Fibroblast of pulmonary artery (primary cell): ENCODE results near the gene DENND1B.

ENCODE experiments used
- DNase-seq: peaks from one replicate; pipeline ENCODE4 v3.0.0-alpha.2; 2010; ENCODE audit warnings: low read depth
- H3K4me3 ChIP-seq: replicated peaks from 2 replicates; pipeline ENCODE4 v1.5.1; 2011; ENCODE audit warnings: low read depth, mild to moderate bottlenecking, control low read depth, low read length, moderate library complexity
- CTCF ChIP-seq: IDR thresholded peaks from 2 replicates; pipeline ENCODE4 v1.5.1; 2011; ENCODE audit warnings: mild to moderate bottlenecking, control low read depth, low read length, inconsistent platforms; ENCODE audit errors: missing control alignments

Gene DENND1B

GRCh38 chr1:197688233-197688632 is 87.0 kb downstream of the DENND1B start:
- no peak for DNase-seq
- TF ChIP-seq CTCF = no peak
- H3K4me3 ChIP-seq = no peak overlapping the region

- no peak for DNase-seq
Observed at GRCh38 chr1:197686702-197687355, 88.5 kb downstream of the DENND1B start.

GRCh38 chr1:197686231-197686630 is 89.0 kb downstream of the DENND1B start:
- TF ChIP-seq CTCF = no peak
- no peak overlapping the region for H3K4me3 ChIP-seq
- DNase-seq = no peak

More at GRCh38 chr1:197686702-197687355, 88.5 kb downstream of the DENND1B start:
- no peak overlapping the region for H3K4me3 ChIP-seq
- no peak for TF ChIP-seq CTCF

DNA sequence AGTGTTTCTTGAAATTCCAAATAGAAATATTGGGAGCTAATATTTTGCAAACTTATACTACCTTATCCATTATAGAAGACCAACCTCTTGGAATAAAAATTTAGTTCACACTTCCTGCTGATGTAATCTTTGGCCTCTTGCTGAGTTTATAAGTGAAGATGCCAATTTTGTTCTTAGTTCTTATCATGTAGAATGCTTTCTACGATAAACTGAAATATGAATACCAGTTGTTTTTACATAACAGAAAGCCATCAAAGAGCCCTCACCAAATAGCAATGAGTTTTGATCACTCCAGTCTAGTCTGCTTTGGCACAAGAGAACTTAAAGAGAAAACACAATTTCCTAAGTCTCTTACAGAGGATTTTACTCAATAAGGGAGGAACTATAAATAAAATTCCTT is 89.5 kb downstream of the DENND1B start:
- DNase-seq = peak; percentile 21
- no peak overlapping the region for H3K4me3 ChIP-seq
- no peak for TF ChIP-seq CTCF

- no peak for DNase-seq
- no peak overlapping the region for H3K4me3 ChIP-seq
- TF ChIP-seq CTCF = no peak
Observed at GRCh38 chr1:197683895-197684553, 91.3 kb downstream of the DENND1B start.

DNA sequence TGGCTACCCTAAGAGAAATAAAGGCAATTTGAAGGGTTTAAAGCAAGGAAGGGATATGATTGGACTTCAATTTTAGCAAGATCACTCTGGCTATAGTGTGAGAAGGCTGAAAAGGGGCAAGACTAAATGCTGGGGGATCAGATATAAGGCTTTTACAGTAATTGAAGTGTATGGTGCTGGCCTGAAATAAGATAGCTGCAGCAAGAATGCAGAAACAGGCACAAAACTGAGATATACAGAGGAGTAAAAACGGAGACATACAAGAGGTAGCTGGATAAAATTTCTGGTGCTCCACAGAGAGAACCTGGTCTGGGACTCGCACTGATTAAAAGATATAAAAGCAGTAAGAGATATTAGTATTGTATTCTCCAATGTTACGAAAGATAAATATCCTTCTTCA is 92.0 kb downstream of the DENND1B start:
- no peak for DNase-seq
- H3K4me3 ChIP-seq = no peak overlapping the region
- no peak for TF ChIP-seq CTCF

- H3K4me3 ChIP-seq = no peak overlapping the region
- DNase-seq = no peak
- TF ChIP-seq CTCF = no peak
Observed at GRCh38 chr1:197680311-197680710, 95.0 kb downstream of the DENND1B start.
